HG02885 (cell line): ENCODE measurements around the gene MAST2.

Experiments used
- ATAC-seq: cut with Tn5 transposase; IDR thresholded peaks from one replicate; pipeline ENCODE4 v1.9.1; 2021; ENCODE audit warnings: mild to moderate bottlenecking; ENCODE audit not compliant: unreplicated experiment, poor library complexity

Gene MAST2

GRCh38 chr1:46008585-46008984, 205.2 kb downstream of the MAST2 start:
- no peak for ATAC-seq

DNA sequence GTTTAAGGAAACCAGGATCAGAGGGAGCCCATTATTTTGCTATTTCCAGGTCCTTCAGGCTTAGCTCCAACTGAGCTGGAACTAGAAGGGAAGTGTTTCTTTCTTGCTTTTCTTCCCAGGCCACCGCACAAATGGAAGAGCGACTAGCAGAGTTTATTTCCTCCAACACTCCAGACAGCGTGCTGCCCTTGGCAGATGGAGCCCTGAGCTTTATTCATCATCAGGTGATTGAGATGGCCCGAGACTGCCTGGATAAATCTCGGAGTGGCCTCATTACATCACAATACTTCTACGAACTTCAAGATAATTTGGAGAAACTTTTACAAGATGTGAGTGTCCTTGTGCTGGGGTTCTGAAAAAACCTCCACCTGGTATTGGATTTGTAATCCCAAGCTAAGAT, 207.2 kb downstream of the MAST2 start:
- no peak for ATAC-seq

- no peak for ATAC-seq
These were observed 207.8 kb downstream of the MAST2 start for GRCh38 chr1:46011121-46011695.

DNA sequence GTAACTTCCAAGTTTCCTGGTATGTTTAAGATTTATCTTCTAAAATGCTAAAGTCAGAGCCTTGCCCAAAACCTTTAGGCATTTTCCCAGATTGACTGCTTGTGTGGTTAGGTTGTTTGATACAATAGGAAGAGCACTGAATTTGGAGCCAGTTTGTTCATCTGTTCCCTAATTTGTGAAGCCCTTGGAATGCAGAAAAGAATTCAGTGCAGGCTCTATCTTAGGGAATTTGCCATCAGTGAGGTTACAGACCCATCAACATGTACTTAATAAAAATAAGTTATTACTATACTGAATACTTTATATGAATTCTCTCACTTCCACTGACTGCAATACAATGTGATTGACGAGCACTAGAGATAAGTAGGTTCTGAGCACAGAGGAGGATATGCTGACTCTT, 208.8 kb downstream of the MAST2 start:
- no peak for ATAC-seq

DNA sequence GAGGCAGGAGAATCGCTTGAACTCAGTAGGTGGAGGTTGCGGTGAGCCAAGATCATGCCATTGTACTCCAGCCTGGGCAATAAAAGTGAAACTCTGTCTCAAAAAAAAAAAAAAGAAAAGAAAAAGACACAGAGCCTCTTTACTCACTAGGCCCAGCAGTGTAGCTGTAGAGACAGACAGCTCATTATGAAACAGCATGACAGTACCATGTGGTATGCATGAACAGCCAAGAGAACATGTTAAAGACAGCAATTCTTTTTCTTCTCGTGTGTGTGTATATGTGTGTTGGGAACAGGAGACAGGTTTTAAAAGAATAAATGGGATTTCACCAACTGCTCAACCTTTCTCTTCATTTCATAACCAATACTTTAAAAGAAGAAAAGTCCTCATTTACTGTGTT, 210.2 kb downstream of the MAST2 start:
- ATAC-seq: no peak

- no peak for ATAC-seq
These were observed 214.6 kb downstream of the MAST2 start for GRCh38 chr1:46017876-46018503.

- no peak for ATAC-seq
These were observed 215.9 kb downstream of the MAST2 start for GRCh38 chr1:46019348-46019747.

DNA sequence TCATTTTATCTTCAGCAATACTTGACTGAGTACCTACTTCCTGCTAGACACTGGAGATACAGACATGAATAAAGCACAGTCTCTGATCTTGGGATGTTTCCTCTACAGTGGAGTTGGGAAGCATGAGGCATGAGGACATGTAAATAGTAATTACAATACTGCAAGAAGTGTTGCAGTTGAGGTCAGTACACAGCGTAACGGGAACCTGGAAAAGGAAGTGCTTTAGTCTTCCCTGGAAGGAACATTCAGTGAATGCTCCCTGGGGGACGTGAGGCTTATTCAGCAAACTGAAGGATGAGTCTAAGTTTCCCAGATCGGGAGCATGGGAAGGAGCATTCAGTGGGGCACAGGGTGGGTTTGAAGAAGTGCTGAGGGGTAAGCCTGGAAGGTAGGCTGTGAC, 216.6 kb downstream of the MAST2 start:
- ATAC-seq: no peak

DNA sequence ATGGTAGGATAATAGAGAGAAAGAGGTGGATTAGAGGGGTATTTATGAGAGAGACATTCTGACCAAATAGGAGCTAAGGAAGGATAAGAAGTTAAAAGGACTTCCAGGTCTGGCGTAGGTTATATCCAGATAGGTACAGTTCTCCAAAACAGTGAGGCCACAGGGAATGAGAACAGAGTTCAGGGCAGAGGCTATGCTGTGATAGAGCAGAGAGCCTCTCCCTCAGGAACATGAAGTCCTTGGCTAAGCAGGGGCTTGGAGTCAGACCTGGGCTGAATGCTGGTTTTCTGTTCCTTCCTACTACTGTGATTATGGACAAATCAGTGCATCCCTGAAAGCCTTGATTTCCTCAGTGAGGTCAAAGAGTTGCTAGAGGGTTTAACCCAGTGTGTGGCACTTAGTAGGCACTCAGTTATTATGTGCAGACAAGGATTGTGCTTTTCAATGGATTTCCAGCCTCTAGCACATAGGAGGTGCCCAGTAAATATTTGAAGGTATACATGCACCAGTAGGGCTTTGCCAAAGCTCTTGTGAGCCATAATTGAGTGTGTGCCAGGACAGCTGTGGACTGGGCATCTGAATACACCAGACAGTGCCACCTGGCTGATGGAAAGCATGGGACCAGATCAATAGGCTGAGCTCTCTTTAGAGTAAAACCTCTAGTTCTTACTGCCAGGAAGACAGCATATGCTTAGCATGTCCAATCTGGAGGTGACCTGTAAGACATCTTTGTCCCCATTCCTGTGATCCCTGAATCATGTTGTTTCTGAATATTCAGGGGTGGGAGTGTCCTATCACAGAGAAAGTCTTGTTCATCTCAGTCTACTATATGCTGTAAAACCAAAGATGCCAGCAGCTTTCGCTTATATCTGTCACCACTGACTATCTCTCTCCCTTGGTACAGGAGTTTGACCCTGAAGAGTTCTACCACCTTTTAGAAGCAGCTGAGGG, 217.9 kb downstream of the MAST2 start:
- no peak for ATAC-seq

- no peak for ATAC-seq
These were observed 223.1 kb downstream of the MAST2 start for GRCh38 chr1:46026531-46026930.

DNA sequence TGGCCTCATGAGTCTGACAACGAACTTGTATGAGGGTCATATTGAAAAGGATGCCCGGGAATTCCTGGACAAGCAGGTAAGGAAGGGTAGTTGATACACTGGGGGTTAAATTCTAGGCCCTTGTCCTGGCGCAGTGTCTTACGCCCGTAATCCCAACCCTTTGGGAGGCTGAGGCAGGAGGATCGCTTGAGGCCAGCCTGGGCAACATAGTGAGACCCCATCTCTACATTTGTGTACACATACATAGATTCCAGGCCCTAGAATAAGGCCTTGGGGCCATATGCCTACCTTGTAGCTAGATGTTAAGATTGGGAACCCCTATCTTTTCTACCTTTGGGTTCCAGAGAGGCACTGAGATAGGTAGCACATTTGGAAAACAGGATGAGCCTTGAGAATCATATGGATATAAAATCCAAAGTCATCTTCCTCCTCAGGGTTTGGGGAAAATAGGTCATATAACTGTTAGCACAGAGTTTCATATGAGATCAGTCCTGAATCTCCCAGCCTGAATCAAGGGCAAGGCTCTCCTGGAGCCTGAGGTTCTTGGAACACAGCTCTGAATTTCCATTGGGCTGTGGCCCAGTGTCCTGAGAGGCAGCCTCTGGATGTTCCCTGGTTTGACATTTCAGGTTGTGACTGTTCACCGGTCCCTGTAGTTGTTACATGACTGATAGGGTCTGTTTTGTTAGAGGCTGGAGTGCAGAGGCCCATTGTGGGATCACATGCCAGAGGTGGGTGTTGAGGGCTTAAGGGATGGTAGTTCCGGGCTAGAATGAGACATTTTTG, 224.6 kb downstream of the MAST2 start:
- no peak for ATAC-seq

- no peak for ATAC-seq
These were observed 226.9 kb downstream of the MAST2 start for GRCh38 chr1:46030074-46030870.

DNA sequence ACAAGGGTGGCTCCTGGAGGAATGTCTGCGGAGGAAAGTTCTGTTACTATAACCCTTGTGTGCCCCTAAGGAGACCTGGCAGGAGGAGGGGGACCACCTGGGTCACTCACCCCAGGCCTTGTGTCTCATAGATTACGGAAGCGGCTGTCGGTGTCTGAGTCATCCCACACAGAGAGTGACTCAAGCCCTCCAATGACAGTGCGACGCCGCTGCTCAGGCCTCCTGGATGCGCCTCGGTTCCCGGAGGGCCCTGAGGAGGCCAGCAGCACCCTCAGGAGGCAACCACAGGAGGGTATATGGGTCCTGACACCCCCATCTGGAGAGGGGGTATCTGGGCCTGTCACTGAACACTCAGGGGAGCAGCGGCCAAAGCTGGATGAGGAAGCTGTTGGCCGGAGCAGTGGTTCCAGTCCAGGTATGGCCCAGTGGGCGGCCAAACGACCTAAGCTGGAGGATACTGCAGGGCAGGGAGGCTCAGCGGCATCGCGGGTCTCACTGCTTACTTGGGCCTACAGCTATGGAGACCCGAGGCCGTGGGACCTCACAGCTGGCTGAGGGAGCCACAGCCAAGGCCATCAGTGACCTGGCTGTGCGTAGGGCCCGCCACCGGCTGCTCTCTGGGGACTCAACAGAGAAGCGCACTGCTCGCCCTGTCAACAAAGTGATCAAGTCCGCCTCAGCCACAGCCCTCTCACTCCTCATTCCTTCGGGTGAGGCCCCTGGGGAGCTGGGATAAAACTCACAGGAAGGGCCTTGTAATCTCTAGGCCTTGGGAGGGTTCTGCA, 227.7 kb downstream of the MAST2 start:
- ATAC-seq: no peak

DNA sequence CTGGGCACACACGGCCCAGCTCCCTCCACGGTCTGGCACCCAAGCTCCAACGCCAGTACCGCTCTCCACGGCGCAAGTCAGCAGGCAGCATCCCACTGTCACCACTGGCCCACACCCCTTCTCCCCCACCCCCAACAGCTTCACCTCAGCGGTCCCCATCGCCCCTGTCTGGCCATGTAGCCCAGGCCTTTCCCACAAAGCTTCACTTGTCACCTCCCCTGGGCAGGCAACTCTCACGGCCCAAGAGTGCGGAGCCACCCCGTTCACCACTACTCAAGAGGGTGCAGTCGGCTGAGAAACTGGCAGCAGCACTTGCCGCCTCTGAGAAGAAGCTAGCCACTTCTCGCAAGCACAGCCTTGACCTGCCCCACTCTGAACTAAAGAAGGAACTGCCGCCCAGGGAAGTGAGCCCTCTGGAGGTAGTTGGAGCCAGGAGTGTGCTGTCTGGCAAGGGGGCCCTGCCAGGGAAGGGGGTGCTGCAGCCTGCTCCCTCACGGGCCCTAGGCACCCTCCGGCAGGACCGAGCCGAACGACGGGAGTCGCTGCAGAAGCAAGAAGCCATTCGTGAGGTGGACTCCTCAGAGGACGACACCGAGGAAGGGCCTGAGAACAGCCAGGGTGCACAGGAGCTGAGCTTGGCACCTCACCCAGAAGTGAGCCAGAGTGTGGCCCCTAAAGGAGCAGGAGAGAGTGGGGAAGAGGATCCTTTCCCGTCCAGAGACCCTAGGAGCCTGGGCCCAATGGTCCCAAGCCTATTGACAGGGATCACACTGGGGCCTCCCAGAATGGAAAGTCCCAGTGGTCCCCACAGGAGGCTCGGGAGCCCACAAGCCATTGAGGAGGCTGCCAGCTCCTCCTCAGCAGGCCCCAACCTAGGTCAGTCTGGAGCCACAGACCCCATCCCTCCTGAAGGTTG, 231.4 kb downstream of the MAST2 start:
- ATAC-seq: no peak

DNA sequence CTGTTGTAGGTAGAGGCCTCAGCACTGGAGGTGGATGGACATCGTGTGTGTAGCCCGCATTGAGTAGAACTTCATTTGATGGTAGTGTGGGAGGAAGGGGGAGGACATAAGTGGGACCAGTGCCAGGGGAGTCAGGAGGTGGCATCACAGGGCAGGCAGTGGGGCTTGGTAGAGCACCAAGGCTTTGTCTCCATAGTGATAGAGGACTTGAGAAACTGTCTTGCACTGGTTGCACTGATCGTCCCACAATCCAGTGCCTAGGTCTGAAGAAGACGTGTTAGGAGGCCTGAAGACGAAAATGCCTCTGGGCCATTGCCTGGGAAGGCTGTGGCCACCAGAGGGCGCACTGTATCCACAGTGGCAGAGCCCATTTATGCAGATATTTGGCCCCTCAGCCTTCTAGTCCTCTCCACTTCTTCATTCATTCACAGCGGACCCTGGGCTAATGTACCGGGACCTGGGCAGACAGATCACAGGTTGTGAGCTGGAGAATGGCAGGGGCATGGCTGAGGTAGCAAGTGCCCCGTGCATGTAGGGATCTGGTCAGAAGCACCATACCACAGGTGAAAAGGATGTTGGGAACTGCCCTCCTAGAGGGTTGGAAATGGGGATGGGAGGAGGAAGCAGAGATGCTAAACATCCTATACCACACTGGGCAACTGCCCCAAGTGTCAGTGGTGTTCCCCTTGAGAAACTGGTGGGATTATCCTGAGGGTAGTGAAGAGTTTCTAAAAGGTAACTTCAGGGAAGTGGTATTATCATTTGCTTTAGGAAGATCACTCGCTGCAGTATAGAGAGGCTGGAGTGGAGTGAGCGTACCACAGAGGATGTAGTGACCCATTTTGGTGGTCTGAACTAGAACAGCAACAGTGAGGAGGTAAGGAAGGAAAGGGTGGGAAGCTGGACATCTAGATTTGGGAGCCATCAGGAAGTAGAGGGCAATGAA, 233.8 kb downstream of the MAST2 start:
- ATAC-seq: peak; percentile 52

DNA sequence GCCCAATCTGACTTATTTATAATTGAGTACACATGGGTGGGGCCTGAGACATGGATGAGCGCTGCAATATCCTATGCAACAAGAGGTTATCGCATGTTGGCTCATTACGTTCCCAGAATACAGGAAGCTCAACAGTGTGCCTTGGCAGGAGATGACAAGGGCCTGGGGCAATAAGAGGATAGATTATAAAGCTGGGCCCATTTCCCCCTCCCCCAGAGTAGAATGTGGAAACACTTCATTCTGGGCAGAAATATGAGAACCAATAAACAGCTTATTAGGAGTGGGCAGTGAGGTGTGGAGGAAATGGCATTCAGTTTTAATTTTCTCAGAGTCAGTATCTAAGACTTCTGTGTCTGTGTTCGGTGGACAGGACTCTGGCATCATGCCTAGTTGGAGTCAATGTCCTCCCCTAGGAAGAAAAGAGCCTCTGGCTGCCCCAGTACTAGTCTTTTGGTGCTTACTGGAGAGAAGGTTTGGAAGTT, 236.2 kb downstream of the MAST2 start:
- no peak for ATAC-seq

DNA sequence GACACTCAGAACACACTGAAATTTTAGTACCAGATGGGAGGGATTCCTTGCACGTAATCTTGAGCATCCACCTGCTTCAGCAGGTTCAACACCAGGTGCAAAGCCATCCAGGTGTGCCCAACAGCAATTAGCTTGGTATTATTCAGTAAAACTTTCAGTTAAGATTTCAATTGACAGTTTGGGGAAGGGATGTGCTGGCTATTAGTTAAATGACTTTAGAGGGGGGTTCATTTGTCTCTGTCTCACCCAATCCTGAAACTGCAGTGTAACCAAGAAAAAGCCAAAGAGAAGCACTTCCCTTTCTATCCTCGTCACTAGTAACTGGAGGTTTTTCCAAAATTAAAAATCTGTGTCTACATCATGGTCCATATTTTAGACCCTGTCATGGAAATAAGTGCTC, 238.1 kb downstream of the MAST2 start:
- no peak for ATAC-seq
